Prostate gland (tissue), 2 donors: ENCODE data around the gene CATSPERD.

Experiments
- CTCF ChIP-seq, 4 experiments: fragments of 200-600 bp in 2 of 4; fragments of 450-650 bp in 2 of 4; sonication (generic) in 2 of 4; IDR thresholded peaks; 1 replicate in 3 of 4; 2 replicates in 1 of 4; pipeline ENCODE4 v1.5.1; 2016 to 2019; ENCODE audit warnings: antibody characterized with exemption in 4 of 4, mild to moderate bottlenecking in 2 of 4, moderate library complexity in 2 of 4
- POLR2A ChIP-seq: fragments of 450-650 bp; IDR thresholded peaks from one replicate; pipeline ENCODE4 v1.6.1; 2016; ENCODE audit warnings: antibody characterized with exemption, mild to moderate bottlenecking
- POLR2AphosphoS5 ChIP-seq: sonication (generic); formaldehyde crosslinking; IDR thresholded peaks from one replicate; pipeline ENCODE4 v1.6.1; 2017; ENCODE audit warnings: antibody characterized with exemption

- TF ChIP-seq CTCF (IDR thresholded peaks at IDR 0.05) (no peak), POLR2AphosphoS5 (no peak), POLR2A (no peak)
These were observed 96.8 kb downstream of the CATSPERD start for GRCh38 chr19:5817218-5817617.
